Spleen (tissue), 7 donors: ENCODE results near the gene SMAD7.

Source experiments
- POLR2A ChIP-seq, 3 donors: fragments of 450-650 bp; IDR thresholded peaks; one replicate each; pipeline ENCODE4 v1.5.1; 2017; ENCODE audit warnings: antibody characterized with exemption in 3 of 3, mild to moderate bottlenecking in 1 of 3
- POLR2AphosphoS5 ChIP-seq, 3 donors: sonication (generic); formaldehyde crosslinking; IDR thresholded peaks; one replicate each; pipeline ENCODE4 v1.5.1; 2017; ENCODE audit warnings: antibody characterized with exemption in 3 of 3
- TF ChIP-seq, protein P1 (sequence below), 11 experiments: fragments of 200-600 bp in 7 of 11; fragments of 450-650 bp in 4 of 11; sonication (generic) in 4 of 11; IDR thresholded peaks in 8 of 11; conservative IDR thresholded peaks in 3 of 11; 1 replicate in 7 of 11; 2 replicates in 4 of 11; pipeline versions ENCODE4 v1.4.0 to v1.8.0; 2016 to 2021; ENCODE audit warnings: antibody characterized with exemption in 11 of 11, inconsistent platforms in 4 of 11, mild to moderate bottlenecking in 1 of 11
- donor health status: DM: no; HTN: no; CAD: no; lungs with moderate emphysema.
- donor health status: DM: no; HTN: no; CAD: no.
- donor health status: DM: no; HTN: no; CAD: no.

DNA sequence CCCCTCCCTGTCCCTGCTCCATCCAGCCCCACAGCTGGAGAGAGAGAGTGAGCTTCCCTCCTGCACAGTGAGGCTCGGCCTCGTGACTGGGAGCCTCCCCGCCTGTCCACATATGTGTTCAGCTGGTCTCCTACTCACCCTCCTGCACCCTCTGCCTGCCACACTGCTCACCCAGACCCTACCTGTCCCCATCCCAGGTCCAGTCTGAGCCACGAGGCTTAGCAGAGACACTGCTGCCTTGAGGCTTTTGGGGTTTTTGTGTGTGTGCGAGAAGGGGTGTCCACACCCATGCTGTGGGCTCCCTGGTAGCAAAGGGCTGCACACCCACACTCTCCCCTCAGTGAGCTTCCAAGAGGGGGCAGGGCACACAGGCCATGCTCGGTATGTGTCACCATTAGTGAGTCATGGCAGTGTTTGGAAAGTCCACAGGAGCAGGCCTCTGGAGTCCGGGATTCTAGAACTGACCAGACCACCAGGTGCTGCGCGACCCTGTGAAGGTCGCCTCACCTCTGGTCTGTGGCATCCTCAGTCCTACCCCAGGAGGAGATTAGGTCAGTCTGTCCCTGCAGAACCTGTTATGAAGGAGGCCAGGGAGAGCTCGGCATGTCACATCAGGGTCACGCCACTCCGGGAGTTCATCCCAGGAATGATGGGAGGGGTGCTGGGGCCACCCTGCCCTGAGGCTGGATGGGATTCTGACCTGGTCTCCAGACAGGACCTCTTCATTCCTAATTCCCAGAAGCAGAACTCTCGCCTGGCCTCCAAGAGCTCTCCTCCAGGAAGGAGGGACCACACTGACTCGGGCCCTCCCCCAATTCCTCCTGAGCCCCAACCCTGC, 39.9 kb upstream of the SMAD7 start:
- TF ChIP-seq POLR2A (IDR thresholded peaks at IDR 0.05) (no peak), POLR2AphosphoS5 (IDR thresholded peaks at IDR 0.05) (no peak)
- TF ChIP-seq, protein P1, sequence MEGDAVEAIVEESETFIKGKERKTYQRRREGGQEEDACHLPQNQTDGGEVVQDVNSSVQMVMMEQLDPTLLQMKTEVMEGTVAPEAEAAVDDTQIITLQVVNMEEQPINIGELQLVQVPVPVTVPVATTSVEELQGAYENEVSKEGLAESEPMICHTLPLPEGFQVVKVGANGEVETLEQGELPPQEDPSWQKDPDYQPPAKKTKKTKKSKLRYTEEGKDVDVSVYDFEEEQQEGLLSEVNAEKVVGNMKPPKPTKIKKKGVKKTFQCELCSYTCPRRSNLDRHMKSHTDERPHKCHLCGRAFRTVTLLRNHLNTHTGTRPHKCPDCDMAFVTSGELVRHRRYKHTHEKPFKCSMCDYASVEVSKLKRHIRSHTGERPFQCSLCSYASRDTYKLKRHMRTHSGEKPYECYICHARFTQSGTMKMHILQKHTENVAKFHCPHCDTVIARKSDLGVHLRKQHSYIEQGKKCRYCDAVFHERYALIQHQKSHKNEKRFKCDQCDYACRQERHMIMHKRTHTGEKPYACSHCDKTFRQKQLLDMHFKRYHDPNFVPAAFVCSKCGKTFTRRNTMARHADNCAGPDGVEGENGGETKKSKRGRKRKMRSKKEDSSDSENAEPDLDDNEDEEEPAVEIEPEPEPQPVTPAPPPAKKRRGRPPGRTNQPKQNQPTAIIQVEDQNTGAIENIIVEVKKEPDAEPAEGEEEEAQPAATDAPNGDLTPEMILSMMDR (IDR thresholded peaks at IDR 0.05 in 8 of 11, conservative IDR thresholded peaks at IDR 0.05 in 3 of 11), result no peak
